SKM-1 treated with dmso at 0.1 percent for 144 hours (cell line): Measurements from ENCODE around the gene ZNF785.

Experiments
- DNase-seq: peaks from one replicate; lab custom pipeline; 2025; ENCODE audit not compliant: unreplicated experiment; lab: John Stamatoyannopoulos, UW

ZNF785 gene

DNA sequence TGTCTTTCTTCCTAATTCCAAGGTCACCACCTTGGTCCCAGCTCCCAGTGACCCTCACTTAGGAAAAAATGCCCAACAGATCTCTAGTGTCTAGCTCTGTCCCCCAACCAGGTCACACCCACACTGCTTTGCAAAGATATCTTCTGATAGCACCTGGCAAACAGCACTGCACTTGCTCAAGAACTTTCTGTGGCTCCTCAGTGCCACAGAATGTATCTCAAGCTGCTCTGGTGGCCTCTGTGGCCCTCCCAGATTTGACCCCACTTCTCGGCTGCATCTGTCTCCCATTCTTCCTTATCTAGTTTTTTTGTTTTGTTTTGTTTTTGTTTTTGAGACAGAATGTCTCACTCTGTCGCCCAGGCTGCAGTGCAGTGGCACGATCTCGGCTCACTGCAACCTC lies 19.0 kb downstream of the ZNF785 start:
- no peak for DNase-seq

DNA sequence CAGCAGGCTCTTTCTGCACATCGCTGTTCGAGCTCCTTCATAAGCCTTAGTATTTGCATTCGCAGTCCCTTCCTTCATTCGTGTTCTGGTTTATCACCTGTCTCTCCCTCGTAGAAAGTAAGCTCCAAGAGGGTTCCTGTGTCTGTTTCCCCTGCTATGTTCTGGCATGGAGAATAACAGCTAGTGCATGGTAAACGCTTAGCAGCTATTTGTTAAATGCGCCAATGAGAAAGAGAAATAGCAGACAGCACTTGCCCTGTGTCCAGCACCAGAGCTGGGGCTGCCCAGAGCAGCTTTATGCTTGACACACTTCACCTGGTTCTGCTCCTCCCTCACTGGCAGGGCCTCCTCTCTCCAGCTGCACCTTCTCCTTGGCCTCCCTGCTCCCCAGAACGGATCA lies 19.5 kb downstream of the ZNF785 start:
- no peak for DNase-seq

DNA sequence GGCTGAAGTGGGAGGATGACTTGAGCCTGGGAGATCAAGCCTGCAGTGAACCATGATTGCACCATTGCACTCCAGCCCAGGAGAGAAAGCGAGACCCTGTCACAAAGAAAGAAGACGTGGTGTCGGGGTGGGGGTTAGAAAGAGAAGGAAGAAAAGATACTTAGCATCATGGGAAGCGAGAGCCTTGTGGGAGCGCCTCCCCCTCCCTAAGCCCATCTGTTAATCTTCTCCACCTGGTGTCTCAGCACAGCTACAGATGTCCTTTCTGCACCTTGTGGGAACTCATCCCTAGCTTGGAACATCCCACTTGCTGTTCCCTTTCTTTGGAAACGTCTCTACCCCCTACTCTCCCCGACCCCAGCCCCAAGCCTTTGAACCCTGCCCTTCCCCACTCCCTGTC lies 20.0 kb downstream of the ZNF785 start:
- DNase-seq: no peak

DNA sequence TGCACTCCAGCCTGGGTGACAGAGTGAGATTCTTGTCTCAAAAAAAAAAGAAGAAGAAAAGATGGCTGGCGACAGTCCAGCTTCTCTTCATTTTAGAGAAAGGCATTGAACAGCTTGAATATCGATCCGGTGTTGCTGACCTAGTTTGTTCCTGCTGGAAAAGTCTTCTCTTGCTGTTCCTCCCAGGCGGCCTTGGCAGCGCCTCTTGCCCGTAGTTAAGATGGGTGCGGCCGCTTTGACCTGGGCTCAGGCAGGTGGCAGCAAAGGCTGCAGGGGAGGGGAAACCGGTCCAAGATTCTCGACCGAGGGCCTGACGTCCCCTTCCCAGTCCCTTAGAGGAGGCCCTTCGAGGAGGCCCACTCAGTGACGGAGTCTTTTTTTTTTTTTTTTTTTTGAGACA lies 23.5 kb downstream of the ZNF785 start:
- no peak for DNase-seq

DNA sequence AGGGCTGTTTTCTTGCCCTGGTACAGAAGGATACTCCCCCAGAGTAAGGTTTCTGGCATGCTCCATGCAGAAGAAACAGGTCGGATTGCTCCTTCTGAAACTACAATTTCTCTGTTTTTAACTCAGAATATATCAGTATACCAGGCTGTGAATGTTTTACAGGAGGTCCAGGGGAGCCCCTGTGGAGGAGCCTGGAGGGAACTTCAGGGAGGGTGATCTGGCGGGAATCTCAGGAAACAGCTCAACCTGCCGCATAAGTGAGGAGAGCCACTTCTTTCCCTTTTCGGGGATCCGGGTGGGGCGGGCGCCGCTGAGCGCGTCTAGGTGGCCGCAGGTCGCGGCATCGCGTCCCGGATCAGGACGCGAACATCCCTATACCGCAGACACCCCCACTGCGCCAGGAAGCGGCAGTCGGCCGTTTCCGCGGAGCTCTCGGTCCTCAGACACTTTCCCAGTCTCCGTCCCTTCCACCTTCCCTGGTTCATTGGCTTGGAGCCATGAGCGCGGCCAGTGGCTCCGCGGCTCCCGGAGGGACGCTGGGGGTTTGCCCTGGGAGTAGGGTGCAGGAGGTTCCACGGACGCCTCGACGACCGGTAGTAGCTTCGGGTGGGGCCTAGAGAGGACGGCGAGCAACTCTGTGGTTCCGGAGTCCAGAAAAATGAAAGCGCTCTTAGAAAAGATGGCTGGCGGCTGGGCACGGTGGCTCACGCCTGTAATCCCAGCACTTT lies 24.2 kb downstream of the ZNF785 start:
- DNase-seq: no peak

DNA sequence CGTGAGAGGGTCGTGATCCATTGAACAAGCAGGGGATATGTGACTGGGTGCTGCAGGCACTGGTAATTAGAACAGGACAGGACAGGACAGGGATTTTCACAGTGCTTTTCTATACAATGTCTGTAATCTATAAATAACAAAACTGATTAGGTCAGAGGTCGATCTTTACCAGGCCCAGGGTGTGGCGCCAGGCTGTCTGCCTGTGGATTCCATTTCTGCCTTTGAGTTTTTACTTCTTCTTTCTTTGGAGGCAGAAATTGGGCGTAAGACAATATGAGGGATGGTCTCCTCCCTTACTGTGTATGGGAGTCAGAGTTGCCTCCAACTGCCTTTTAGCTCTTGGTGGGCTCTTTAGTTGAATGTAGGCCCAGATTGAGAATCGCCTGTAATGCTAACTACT lies 25.8 kb downstream of the ZNF785 start:
- no peak for DNase-seq

DNA sequence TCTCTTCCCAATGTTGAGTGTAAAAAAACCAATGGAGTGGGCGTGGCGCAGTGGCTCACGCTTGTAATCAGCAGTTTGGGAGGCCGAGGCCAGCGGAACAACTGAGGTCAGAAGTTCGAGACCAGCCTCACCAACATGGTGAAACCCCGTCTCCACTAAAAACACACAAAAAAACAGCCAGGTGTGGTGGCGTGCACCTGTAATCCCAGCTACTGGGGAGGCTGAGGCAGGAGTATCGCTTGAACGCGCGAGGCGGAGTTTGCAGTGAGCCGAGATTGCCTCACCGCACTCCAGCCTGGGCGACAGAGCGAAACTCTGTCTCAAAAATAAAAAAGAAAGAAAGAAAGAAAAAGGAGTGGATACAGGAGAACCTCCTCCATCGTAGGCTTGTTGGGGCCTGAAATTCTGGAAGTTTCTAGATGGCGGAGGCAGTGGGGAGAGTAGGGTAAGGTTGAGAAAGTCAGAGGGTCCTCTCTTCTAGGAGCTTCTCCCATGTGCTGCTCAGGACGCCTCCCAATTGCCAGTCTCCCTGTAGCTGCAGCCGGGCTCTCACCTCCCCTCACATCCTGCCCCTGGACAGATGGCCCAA lies 26.6 kb downstream of the ZNF785 start:
- DNase-seq: no peak

DNA sequence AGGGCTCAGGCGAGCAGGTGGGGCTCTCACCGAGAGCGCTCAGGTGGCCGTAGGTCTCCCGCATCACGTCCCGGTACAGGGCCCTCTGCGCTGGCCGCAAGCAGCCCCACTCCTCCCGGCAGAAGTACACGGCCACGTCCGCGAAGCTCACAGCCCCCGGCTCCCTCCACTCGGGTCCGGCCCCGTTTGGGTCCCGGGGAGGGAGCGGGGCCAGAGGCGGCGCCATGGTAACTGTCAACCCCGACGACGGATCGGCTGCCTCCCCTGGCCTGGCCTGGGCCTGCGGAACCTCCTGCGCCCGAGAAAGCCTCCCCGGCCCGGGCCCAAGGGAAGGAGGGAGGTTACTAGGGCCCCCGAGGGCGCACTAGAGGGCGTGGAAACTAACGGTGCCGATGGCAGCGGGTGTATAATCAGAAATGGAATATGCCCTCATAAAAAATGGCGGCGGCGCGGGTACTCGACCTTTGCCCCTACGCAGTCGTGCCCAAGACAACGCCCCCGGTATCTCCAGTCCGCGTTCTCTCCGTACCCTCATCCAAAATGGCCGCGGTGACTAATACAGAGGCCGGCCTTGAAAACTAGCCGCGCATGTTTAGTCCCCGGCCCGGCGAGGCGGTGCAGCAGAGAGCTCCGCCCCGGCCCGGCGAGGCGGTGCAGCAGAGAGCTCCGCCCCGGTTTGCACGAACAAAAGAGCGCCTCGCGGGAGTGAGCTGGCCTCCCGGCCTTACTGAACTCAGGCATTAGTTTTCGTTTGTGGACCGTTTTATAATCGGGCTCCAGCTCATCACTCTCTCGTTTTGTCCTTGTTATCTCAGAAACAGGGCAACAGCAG lies 27.3 kb downstream of the ZNF785 start, which contains the start of gene ZNF764:
ZNF764 (minus strand) TSS at position 418 of the 832 bp plus-strand sequence; CDS start at position 226, 192 bp downstream.
- peak; percentile 95 for DNase-seq

DNA sequence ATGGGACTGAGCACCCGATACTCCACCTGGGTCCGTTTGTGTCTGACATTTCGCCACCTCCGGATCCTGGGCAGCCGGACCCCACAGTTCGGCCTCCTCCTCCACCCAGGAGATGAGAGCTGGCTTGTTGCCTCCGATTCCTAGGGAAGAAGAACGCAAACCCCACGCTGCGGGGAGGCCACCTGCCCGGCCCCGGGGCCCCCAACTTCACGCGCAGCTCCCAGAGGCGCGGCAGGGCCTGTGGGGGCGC lies 27.9 kb downstream of the ZNF785 start:
- DNase-seq: no peak

DNA sequence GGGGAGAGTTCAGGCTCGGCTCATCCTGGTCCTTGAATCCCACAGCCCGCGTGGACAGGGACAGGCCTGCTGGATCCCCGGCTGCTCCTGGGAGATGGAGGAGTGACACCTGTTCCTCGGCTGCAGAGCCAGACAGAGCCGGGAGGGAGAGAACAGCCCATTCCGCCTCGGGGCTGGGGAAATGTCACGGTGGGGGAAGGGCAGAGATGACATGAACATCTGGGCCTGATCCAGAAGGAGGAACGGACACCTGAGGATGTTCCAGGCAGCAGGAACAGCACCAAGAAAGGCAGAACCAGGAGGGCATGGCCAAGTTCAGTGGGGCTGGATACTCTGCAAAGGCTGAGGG lies 29.4 kb downstream of the ZNF785 start:
- DNase-seq: no peak

DNA sequence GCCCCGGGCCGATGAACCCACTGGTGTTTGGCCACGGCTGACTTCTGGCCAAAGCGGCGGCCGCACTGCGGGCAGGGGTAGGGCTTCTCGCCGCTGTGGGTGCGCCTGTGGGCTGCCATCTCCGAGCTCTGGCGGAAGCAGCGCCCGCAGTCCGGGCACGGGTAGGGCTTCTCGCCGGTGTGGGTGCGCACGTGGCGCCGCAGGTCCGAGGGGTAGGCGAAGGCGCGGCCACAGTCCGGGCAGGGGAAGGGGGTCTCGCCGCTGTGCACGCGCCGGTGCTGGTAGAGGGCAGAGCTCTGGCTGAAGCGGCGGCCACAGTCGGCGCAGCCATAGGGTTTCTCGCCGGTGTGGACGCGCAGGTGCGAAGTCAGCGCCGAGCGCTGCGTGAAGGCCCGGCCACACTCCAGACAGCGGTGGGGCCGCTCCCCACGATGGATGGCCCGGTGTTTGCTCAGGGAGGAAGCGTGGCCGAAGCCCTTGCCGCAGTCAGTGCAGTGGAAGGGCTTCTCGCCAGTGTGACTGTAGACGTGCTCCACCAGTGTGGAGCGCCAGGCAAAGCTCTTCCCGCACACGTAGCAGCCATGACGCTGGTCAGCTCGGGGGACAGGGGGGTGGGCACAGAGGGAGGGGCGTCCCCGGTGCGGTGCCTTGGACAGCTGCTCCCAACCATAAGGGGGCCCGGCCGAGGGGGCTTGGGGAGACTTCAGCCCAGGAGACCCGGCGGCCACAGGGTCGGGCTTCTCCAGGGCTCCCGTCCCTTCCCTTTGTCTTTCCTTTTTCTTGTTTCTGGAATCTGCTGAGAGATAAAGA lies 30.0 kb downstream of the ZNF785 start:
- no peak for DNase-seq

DNA sequence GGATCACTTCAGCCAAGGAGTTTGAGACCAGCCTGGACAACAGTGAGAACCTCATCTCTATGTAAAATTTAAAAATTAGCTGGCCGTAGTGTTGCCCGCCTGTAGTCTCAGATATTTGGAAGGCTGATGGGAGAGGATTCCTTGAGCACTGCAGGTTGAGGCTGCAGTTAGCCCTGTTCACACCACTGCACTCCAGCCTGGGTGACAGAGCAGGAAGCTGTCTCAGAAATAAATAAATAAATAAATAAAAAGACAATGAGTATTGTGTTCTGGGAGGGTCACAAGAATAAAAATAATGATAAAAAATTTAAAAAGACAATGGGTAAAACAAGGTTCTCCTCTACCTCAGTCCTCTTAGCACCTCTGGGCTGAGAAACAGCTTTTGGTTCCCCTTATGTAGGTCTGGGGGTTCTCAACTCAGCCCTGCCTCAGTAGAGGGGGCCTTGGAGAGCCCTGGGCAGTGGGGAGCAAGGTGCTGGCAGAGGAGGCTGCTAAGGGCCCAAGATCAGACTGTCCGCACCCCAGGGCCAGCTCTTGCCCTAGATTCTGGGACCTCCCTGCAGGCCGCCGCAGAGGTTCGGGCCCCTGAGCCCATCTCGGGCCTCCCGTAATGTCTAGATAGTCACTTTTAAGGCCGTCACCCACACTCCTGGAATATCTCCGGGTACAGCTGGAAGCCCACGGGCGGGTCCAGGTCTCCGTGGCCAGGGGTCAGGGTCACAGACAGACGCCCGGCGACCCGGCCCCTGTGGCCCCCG lies 30.8 kb downstream of the ZNF785 start:
- no peak for DNase-seq

DNA sequence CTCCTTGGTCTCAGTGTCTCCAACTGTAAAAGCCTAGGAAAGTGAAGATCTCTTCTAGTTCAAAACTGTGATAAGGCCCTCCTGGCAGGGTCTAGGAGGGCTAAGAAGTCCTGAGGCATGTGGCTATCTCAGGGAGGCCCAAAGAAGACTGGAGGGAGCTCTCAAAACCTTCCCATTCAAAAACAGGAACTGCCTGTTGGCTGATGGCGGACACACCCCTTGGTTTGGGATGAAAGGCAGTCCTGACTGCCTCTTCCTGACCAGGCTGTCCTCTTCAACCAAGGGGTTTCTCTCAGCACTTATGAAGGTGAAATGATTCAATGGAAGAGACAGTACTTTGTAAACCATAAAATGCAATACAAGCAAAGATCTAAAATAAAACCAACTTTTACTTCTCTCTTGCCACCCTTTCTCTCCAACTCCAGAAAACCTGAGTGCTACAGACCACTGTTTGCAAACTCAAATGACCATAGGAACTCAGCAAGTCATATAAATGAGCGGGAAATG lies 32.1 kb downstream of the ZNF785 start:
- peak; percentile 20 for DNase-seq

DNA sequence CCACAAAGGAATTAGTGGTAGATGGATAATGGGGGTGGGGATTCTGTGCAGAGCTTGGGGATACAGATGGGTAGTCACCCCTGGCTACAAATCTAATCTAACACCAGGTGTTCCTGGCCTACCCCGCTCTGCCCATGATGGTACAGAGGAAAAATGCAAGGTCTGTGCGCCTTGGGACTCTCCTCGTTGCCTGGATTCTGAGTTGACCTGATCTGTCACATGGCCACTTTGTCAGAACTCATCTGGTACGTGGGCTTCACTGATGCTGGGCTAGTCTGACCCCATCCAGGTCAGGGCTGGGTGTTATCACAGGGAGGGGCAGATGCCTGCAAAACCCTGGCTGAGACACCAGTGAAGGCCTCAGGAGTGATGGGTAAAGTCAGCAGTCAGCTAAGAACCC lies 32.5 kb downstream of the ZNF785 start:
- no peak for DNase-seq

DNA sequence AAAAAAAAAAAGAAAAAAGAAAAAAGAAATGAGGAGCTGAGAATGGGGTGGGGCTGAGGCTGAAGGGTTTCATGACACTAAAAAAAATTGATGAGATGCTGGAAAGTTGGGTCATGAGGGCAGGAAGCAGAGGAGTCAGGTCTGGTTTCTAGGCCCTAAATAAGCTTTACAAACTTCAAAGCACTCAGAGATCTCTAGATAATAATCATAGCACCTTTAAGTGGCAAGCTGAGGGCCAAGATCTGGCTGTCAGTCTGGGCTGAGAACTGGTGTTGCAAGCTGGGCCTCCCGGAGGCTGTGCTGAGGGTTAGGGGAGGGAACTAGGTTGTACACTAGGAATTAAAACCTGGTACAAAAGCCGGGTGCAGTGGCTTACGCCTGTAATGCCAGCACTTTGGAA lies 33.7 kb downstream of the ZNF785 start:
- no peak for DNase-seq

DNA sequence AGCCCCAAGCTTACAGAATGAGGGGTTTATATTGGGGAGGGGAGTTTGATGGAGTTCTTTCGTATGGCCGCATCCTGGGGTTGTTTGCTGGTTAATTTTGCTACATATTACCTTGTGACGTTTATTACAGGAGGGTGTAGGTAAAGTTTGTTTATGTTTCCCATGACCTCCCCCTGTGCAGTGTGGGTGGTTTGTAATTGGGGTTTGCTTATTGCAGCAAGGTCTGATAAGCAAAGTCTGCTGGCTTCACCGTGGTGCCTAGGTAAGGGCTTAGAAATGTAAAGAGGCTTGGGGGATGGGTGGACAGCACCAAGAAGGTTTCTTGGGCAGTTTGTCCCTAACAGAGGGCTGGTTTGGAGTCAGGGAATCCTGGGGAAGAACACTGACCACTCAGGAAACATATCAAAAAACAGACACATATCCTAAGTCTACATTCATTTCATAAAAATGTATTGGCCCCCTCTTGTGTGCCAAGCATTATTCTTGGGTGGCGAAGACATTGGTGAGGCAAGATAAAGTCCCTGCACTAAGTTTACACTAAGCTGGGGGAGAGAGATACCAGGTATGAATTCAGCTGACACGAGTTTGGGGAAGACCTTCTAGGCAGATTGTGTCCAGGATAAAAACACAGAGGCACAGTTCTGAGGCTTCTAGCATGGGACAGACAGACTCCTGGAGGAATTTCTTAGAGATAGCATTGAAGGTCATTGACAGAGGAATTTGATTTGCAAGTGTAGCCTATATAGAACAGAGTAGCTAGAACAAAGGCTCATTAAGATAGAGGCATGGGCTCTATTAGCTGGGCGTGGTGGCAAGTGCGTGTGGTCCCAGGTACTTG lies 36.9 kb downstream of the ZNF785 start:
- DNase-seq: no peak

DNA sequence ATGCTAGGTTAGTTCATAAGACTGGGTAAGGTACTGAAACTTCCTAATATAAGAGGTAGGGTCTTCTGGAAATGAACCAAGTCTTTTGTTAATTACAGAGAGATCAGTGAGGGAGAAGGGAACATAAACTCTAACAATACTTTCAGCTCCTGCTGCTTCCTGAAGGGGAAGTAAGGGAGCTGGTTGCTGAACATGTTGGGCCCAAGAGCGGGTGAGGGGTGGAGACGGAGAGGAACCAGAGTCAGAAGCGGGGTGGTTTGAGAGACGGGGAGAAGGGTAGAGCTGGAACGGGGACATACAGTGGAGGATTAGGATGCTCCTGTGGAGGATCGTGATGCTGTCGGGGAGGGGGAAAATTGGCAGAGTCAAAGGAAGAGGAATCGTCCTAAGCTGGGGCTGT lies 39.4 kb downstream of the ZNF785 start:
- no peak for DNase-seq

DNA sequence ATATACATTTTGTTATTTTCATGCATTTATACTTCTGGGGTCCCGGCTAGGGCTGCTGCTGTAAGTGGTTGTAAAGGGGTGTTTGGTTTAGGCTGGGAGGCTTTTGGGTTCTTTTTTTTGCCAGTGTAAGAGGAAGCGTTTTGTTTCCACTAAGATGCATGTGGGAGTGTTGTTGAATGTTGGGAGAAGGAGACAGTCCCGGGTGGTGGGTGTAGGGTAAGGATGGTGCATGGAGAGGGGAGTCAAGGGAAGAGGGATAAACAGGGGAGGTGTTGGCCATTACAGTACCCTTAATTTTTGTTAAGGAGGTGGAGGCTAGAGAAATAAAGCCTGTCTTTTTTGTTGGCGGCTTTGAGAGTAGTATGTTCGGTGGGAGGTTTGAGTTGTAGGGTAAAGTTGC lies 42.4 kb downstream of the ZNF785 start:
- no peak for DNase-seq

DNA sequence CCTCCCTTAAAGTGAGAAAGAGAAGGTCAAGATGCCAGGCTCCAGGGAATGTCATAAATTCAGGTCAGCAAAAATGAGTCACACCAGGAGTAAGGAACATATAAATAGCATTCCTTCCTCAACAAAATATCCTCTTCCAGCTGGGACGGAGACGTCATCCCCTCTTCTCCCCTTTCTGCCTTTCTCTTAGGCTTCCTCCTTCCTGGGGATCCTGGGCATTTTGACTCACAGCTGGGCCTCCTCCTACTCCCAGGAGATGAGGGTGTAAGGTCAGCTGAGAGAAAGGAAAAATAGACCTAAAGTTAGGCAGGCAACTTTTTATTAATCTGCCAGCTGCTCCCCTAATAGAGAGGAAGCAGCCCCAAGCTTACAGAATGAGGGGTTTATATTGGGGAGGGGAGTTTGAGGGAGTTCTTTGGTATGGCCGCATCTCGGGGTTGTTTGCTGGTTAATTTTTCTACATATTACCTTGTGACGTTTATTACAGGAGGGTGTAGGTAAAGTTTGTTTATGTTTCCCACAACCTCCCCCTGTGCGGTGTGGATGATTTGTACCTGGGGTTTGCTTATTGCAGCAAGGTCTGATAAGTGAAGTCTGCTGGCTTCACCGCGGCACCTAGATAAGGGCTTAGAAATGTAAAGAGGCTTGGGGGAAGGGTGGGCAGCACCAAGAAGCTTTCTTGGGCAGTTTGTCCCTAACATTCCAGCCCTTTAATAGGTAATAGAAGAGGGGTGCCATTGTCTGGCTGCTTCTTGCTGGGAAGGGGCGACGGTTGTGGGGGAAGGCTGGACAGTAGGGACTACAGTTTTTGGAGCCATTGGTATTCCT lies 43.8 kb downstream of the ZNF785 start:
- no peak for DNase-seq
